AG08396 (cell line): ENCODE results near the gene COTL1.
A peak's percentile ranks its signal among the peaks of the same experiment; 100 is the strongest.

Experiments
- DNase-seq: peaks from one replicate; pipeline ENCODE4 v3.0.0; 2012; ENCODE audit warnings: low spot score, mixed read lengths

COTL1 gene

DNA sequence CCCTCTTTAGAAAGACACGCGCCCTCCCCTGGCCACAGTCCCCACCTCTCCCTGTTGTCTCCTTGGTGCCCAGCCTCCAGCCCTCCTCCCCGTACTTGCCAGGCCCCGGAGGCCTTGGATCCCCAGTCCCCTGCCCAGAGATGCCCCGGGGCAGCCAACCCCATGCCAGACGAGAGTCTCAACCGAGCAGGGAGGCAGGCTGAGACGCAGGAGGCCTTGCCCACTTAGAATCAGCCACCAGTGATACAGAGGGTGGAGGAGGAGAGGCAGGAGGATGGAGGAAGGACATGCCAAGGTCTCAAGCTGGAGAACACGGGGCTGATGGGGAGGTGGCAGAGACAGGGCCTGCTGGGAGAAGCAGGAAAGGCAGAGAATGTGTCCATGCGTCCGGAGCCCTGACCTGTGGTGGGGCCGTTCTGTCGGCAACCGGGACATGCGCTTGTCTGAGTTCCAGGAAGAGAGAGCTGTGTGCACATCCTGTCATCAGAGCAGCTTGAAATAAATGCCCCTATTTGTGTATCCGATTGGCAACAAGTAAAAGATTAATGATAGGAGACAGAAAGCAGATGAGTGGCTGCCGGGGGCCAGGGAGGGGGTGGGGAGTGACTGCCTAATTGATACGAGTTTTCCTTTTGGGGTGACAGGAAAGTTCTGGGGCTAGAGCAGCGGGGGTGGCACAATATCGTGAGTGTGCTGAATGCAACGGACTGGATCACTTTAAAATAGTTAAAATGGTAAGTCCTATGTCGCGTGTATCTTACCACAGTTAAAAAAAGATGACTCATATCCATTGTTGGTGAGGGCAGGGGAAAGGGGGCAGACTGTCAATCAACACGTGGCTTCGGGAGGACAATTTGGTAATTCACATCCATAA is 68.7 kb downstream of the COTL1 start:
- no peak for DNase-seq

GRCh38 chr16:84548508-84548907 is 69.4 kb downstream of the COTL1 start:
- no peak for DNase-seq

GRCh38 chr16:84547546-84548061 is 70.3 kb downstream of the COTL1 start:
- DNase-seq: no peak

DNA sequence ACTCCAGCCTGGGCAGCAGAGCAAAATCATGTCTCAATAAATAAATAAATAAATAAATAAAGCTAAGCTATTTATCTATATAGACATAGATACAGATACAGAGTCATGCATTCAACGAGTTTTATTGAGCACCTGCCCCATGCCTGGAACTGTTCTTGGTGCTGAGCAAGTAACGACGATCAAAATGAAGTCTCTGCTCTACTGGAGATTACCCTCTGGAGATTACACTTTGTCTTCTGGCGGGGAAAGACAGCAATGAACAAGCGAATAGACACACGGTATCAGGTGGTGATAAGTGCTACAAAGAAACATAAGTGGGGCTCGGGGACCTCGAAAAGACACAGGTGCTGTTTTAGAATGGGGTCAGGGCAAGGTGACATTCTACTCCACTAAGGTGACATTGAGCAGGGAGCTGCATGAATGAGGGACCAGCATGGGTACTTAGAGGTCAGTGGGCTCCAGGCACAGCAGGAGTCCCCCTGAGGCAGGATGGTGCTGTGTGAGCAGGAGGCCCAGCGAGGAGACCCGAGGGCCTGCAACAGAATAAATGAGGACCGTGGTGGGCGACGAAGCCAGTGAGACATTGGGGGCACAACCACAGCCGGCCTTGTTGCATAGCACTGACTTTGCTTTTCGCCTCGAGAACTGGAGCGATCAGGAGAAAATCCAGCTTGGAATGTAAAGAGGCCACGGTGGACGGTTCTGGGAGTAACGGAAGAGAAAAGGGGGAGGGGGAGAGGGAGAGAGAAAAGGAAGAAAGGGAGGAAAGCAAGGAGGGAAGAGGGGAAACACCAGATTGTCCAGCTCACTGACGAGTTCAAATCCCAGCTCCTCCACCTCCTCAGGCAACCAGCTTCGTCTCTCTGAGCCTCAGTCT is 71.0 kb downstream of the COTL1 start:
- no peak for DNase-seq

GRCh38 chr16:84545114-84545737 is 72.7 kb downstream of the COTL1 start:
- no peak for DNase-seq

DNA sequence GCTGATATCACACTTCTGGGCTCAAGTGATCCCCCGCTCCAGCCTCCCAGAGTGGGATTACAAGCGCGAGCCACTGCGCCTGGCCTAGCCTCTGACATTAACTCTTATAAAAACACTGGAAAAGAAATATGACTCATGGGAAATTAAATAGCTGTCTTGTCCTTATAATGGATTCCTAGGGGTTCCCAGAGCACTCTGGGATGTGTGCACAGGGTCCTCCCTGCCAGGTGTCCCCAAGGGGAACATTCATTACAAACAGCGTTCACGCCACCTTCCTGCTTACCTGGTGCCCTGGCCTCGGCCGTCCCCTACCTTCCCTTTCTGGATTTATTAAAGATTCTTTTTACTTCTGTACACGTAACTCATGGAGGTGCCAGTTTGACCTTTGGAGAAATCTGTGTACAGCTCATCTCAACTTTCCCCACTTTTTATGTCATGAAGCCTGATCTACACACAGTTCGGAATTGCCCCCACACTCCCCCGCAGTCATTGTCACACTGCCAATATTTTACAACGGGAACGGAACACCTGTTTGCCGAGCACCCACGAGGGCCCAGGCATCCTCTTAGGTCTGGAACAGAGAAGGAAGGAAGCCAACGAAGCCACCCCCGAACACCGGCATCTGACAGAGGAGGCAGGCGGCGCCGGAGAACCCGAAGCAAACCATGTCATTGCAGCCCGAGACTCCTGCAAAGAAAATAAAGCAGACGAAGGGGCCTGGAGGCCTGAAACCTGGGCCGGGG is 73.7 kb downstream of the COTL1 start:
- DNase-seq: no peak

GRCh38 chr16:84543253-84543652 is 74.6 kb downstream of the COTL1 start:
- no peak for DNase-seq

- no peak for DNase-seq
These were observed 75.7 kb downstream of the COTL1 start for GRCh38 chr16:84541999-84542817.

- no peak for DNase-seq
These were observed 77.7 kb downstream of the COTL1 start for GRCh38 chr16:84540194-84540593.

DNA sequence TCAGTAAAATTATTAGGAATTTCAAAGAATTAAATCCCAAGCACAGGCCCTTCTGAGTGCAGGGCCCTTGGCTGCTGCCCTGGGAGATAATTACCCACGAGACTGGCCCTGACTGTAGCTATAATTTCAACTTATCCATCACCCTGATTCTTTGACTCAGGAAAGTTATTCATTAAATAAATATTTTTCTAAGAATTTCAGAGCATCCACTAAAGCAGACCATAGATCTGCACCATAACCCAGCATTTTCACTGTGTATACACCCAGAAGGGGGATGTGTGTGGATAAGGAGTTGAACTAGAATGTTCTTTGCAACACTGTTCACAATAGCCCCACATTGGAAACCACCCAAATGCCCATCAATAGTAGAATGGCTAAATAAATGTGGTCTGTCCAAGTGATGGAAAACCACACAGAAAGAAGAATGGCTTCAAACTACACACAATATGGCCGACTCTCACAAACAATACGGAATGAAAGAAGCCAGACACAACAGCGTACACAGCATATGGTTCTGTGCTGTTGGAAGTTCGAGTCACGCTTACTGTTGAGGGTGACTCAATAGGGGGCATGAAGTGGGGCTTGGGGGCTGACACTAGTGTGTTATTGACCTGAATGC is 79.5 kb downstream of the COTL1 start:
- DNase-seq: no peak

GRCh38 chr16:84537491-84538151 is 80.3 kb downstream of the COTL1 start:
- no peak for DNase-seq

DNA sequence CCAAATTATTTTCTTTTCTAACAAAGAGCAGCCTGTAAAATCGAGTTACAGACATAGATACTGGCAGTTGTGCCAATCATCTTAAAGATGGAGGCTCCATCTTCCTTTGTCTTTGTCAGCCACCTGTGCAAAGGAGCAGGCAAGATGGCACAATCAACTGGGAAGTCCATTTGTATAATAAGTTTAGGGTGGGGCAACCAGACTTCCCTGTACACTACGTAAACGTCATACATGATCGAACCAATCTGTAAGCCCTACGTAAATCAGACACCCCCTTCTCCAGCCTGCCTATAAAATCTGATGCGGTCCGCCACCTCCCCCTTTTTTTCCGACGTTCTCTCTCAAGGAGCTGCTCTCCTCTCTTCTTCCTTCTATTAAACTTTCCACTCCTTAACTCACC is 82.0 kb downstream of the COTL1 start:
- no peak for DNase-seq

DNA sequence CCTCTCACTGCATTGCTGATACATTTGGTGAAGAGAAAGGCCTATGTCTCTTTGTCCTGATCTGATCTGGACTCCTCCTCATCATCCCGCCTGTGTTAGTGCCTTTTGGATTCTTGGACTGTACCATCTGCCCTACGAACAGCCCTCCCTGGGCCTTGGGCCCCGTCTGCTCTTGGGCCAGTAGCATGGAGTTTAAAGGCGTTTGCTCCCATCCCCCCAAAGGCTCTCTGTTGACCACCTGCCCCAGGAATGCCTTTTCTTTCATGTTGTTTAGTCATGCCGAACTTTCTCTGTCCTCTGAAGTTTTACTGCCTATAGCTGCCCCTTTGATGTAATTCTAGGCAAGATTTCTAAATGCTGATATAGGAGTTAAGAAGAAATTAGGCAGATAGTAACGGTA is 82.5 kb downstream of the COTL1 start:
- DNase-seq: no peak

- DNase-seq: no peak
These were observed 83.1 kb downstream of the COTL1 start for GRCh38 chr16:84534815-84535214.

GRCh38 chr16:84532855-84533486 is 84.9 kb downstream of the COTL1 start:
- DNase-seq: no peak

- DNase-seq: peak; percentile 85
These were observed 85.6 kb downstream of the COTL1 start for GRCh38 chr16:84532291-84532724.

- no peak for DNase-seq
These were observed 86.2 kb downstream of the COTL1 start for GRCh38 chr16:84531671-84532111.

GRCh38 chr16:84530590-84530989 is 87.3 kb downstream of the COTL1 start:
- DNase-seq: no peak

- no peak for DNase-seq
These were observed 88.3 kb downstream of the COTL1 start for GRCh38 chr16:84529607-84530006.
